SU-DHL-6 (cell line): ENCODE measurements around the gene CCDC92B.

Experiments
- H2AFZ ChIP-seq: fragments of 200-600 bp; sonication (generic); 2 replicates; pipeline ENCODE4 v1.6.1; 2014; ENCODE audit warnings: low read depth, mild to moderate bottlenecking, moderate library complexity, mixed read lengths, antibody characterized with exemption, low read length; ENCODE audit not compliant: severe bottlenecking
- H3F3A ChIP-seq: fragments of 200-600 bp; shearing (Covaris generic); 2 replicates; pipeline ENCODE4 v1.6.0; 2016; ENCODE audit warnings: antibody characterized with exemption, mild to moderate bottlenecking; ENCODE audit not compliant: insufficient read depth
- H3K27ac ChIP-seq: fragments of 200-600 bp; sonication (generic); 2 replicates; pipeline ENCODE4 v1.5.1; 2016; ENCODE audit warnings: low read depth, mild to moderate bottlenecking, low read length, moderate library complexity, mixed read lengths
- H3K27me3 ChIP-seq: fragments of 200-600 bp; sonication (generic), shearing (Covaris generic); 2 replicates; pipeline ENCODE4 v1.6.0; 2014; ENCODE audit warnings: mild to moderate bottlenecking, low read length
- H3K36me3 ChIP-seq: fragments of 200-600 bp; sonication (generic); 2 replicates; pipeline ENCODE4 v1.6.1; 2014; ENCODE audit warnings: mild to moderate bottlenecking, low read length, mixed read lengths
- H3K4me2 ChIP-seq: fragments of 300-600, 200-600 bp; shearing (Covaris generic), sonication (generic); 2 replicates; pipeline ENCODE4 v1.6.0; 2014; ENCODE audit warnings: low read length, low read depth, mild to moderate bottlenecking; ENCODE audit not compliant: poor library complexity, severe bottlenecking
- H3K4me3 ChIP-seq: fragments of 200-600 bp; sonication (generic); 2 replicates; pipeline ENCODE4 v1.5.1; 2014; ENCODE audit warnings: antibody characterized with exemption, low read length, mild to moderate bottlenecking, mixed read lengths; ENCODE audit not compliant: insufficient read depth, poor library complexity, severe bottlenecking
- H3K79me2 ChIP-seq: fragments of 200-600 bp; sonication (generic); 2 replicates; pipeline ENCODE4 v1.6.1; 2014; ENCODE audit warnings: mild to moderate bottlenecking, low read length, moderate library complexity; ENCODE audit not compliant: insufficient read depth
- H3K9ac ChIP-seq: fragments of 200-600 bp; sonication (generic); 2 replicates; pipeline ENCODE4 v1.7.0; 2014; ENCODE audit warnings: mild to moderate bottlenecking, low read length
- H3K9me2 ChIP-seq: fragments of 200-600 bp; sonication (generic); replicated peaks from 2 replicates; pipeline ENCODE4 v1.6.1; 2014; ENCODE audit warnings: low read length; ENCODE audit not compliant: insufficient read depth
- H3K9me3 ChIP-seq: fragments of 200-600 bp; sonication (generic); 2 replicates; pipeline ENCODE4 v1.6.1; 2014; ENCODE audit warnings: low read length, mixed read lengths; ENCODE audit not compliant: insufficient read depth
- H4K20me1 ChIP-seq: fragments of 200-600 bp; sonication (generic); 2 replicates; pipeline ENCODE4 v1.6.1; 2014; ENCODE audit warnings: low read depth, mild to moderate bottlenecking, antibody characterized with exemption, low read length, moderate library complexity, mixed read lengths
- CTCF ChIP-seq: fragments of 200-600 bp; sonication (generic); IDR thresholded peaks from one replicate; pipeline ENCODE4 v1.5.1; 2017; ENCODE audit warnings: antibody characterized with exemption, mild to moderate bottlenecking, low read length, moderate library complexity; ENCODE audit not compliant: insufficient read depth, poor library complexity, severe bottlenecking
- EZH2phosphoT487 ChIP-seq: fragments of 200-600 bp; sonication (generic), shearing (Covaris generic); conservative IDR thresholded peaks from 2 replicates; pipeline ENCODE4 v1.6.1; 2018; ENCODE audit warnings: mild to moderate bottlenecking, antibody characterized with exemption, low read length, moderate library complexity, mixed read lengths

CCDC92B gene

GRCh38 chr17:2770129-2770528 lies 20.7 kb upstream of the CCDC92B start:
- no peak overlapping the region for H2AFZ ChIP-seq
- H3K4me3 ChIP-seq, result no peak overlapping the region
- no peak for TF ChIP-seq EZH2phosphoT487
- no peaks in the 10 kb centered on the region for H3K79me2 ChIP-seq
- H4K20me1 ChIP-seq, result no peaks in the 10 kb centered on the region
- no peaks in the 10 kb centered on the region for H3K36me3 ChIP-seq
- H3K4me2 ChIP-seq, result no peak overlapping the region
- no peak overlapping the region for H3K27ac ChIP-seq
- H3F3A ChIP-seq, result no peaks in the 10 kb centered on the region
- H3K9me2 ChIP-seq, result no peaks in the 10 kb centered on the region
- no peak overlapping the region for H3K9ac ChIP-seq
- no peaks in the 10 kb centered on the region for H3K9me3 ChIP-seq
- no peaks in the 10 kb centered on the region for H3K27me3 ChIP-seq

GRCh38 chr17:2758870-2759269 lies 9.4 kb upstream of the CCDC92B start:
- TF ChIP-seq EZH2phosphoT487 (no peak), CTCF (no peak)
- no peaks in the 10 kb centered on the region for H3F3A ChIP-seq
- H3K27ac ChIP-seq, result no peak overlapping the region
- H3K9me3 ChIP-seq, result no peaks in the 10 kb centered on the region
- H4K20me1 ChIP-seq, result no peaks in the 10 kb centered on the region
- H3K4me2 ChIP-seq, result no peak overlapping the region
- H3K9ac ChIP-seq, result no peak overlapping the region
- H3K36me3 ChIP-seq, result no peaks in the 10 kb centered on the region
- H3K9me2 ChIP-seq, result no peaks in the 10 kb centered on the region
- H3K27me3 ChIP-seq, result no peaks in the 10 kb centered on the region
- H2AFZ ChIP-seq, result no peak overlapping the region
- no peaks in the 10 kb centered on the region for H3K79me2 ChIP-seq
- no peak overlapping the region for H3K4me3 ChIP-seq

GRCh38 chr17:2755891-2756724 lies 6.7 kb upstream of the CCDC92B start:
- TF ChIP-seq CTCF, result no peak
- TF ChIP-seq EZH2phosphoT487, result no peak
- Histone ChIP-seq H4K20me1 (no peaks in the 10 kb centered on the region), H3K9me3 (no peaks in the 10 kb centered on the region), H3F3A (no peaks in the 10 kb centered on the region), H3K4me3 (no peak overlapping the region), H3K36me3 (no peaks in the 10 kb centered on the region), H3K27me3 (no peaks in the 10 kb centered on the region), H3K79me2 (no peaks in the 10 kb centered on the region), H3K27ac (no peak overlapping the region), H2AFZ (no peak overlapping the region), H3K9me2 (no peaks in the 10 kb centered on the region), H3K4me2 (no peak overlapping the region), H3K9ac (no peak overlapping the region)

GRCh38 chr17:2751491-2751890 lies 2.0 kb upstream of the CCDC92B start:
- no peaks in the 10 kb centered on the region for H4K20me1 ChIP-seq
- no peak for TF ChIP-seq CTCF
- TF ChIP-seq EZH2phosphoT487, result no peak

More at GRCh38 chr17:2751491-2751890, 2.0 kb upstream of the CCDC92B start:
- Histone ChIP-seq H3K36me3 (no peaks in the 10 kb centered on the region), H3K79me2 (no peaks in the 10 kb centered on the region), H3K4me2 (no peak overlapping the region), H3K27me3 (no peaks in the 10 kb centered on the region), H3F3A (no peaks in the 10 kb centered on the region), H3K27ac (no peak overlapping the region), H3K9ac (no peak overlapping the region), H3K9me2 (no peaks in the 10 kb centered on the region), H3K9me3 (no peaks in the 10 kb centered on the region), H2AFZ (no peak overlapping the region), H3K4me3 (no peak overlapping the region)
